ENCODE data around the gene OR1B1. TPM values are rescaled to one million over a fixed set of nuclear protein-coding genes. Genes with fewer than 3 reads are reported as not detected.

OR1B1 gene
- total RNA-seq, 2 donors from 2014 or later: not detected

DNA sequence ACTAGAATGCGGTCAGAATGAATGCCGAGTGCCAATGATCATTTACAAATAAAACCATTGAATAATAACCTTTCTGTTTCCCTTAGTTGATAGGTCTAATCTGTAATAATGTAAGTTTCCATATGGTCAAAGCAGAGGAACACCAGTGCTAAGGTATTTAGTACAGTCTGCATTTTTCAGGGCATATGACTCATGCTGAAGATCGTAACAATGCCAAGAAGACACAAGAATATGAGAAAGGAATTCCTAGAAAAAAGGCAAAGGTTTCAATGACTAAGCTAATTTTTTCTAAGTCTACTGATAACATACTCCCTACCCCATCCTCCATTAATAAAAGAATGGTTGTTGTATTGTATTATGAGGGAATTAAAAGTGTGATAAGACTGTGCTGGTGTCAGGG is 77.1 kb downstream of the OR1B1 start:
- no peak overlapping the region for H3K27ac ChIP-seq
- no peak for DNase-seq
- no peak overlapping the region for H3K4me3 ChIP-seq
- H3K4me1 ChIP-seq: no peaks in the 10 kb centered on the region
- intact Hi-C loops (cut with DNase I): no loop called here
- H3K36me3 ChIP-seq: no peaks in the 10 kb centered on the region
- no peak overlapping the region for H3K9ac ChIP-seq (ENCODE audit: low read depth in 2 of 2, low read length in 2 of 2)
- no peak for TF ChIP-seq CTCF (IDR thresholded peaks at IDR 0.05)
- no peaks in the 10 kb centered on the region for H3K9me3 ChIP-seq
- H3K27me3 ChIP-seq: no peaks in the 10 kb centered on the region

DNA sequence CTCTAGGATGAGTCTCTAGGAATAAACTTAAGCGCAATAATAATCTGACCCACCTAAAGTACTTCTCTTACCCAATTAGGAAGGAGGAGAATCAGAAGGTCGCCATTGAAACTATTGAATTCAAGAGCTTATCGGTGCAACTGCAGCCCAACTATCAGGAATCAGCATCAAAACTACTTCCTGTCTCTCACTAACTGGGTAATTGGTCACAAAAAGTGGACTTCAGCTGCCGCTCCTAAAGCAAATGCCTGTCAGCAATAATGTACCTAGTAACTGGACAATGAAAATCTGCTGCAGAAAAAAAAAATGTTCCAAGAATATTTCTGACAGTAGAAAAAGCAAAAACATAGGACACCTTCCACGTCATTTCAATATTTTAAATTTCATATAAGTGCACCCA is 77.6 kb downstream of the OR1B1 start:
- no peak overlapping the region for H3K27ac ChIP-seq
- no peak overlapping the region for H3K9ac ChIP-seq (ENCODE audit: low read depth in 2 of 2, low read length in 2 of 2)
- intact Hi-C loops (cut with DNase I): no loop called here
- no peaks in the 10 kb centered on the region for H3K9me3 ChIP-seq
- no peak overlapping the region for H3K4me3 ChIP-seq
- H3K4me1 ChIP-seq: no peaks in the 10 kb centered on the region
- H3K27me3 ChIP-seq: no peaks in the 10 kb centered on the region
- DNase-seq: no peak
- H3K36me3 ChIP-seq: no peaks in the 10 kb centered on the region
- TF ChIP-seq CTCF (IDR thresholded peaks at IDR 0.05): no peak

Other genes starting within 250 kb of the OR1B1 start
- not detected for gene OR1J1, start 179.7 kb downstream of the OR1B1 start, total RNA-seq
- gene OR1J2, start 146.8 kb downstream of the OR1B1 start, total RNA-seq: not detected
- gene OR1J4, start 138.5 kb downstream of the OR1B1 start, total RNA-seq: not detected
- gene OR1N1, start 130.3 kb downstream of the OR1B1 start, total RNA-seq: not detected
- gene OR1N2, start 104.5 kb downstream of the OR1B1 start, total RNA-seq: not detected
- not detected for gene OR1L8, start 74.2 kb downstream of the OR1B1 start, total RNA-seq
- gene OR1Q1, start 42.9 kb downstream of the OR1B1 start, total RNA-seq: not detected
- not detected for gene OR1L1, start 4.1 kb upstream of the OR1B1 start, total RNA-seq
- gene OR1L3, start 17.5 kb upstream of the OR1B1 start, total RNA-seq: not detected
- gene OR1L4, start 66.4 kb upstream of the OR1B1 start, total RNA-seq: not detected
- gene OR1L6, start 84.7 kb upstream of the OR1B1 start, total RNA-seq: not detected
- not detected for gene OR5C1, start 131.3 kb upstream of the OR1B1 start, total RNA-seq
- not detected for gene OR1K1, start 142.5 kb upstream of the OR1B1 start, total RNA-seq
- 10 to 100 TPM; 14.9 to 16.2 TPM for gene PDCL, start 171.0 kb upstream of the OR1B1 start, total RNA-seq
- gene RC3H2, start 247.7 kb upstream of the OR1B1 start, total RNA-seq: 10 to 100 TPM; 34.4 to 44.9 TPM